HG03025 (cell line): Measurements from ENCODE around the gene CLK2.

Experiments
- ATAC-seq: cut with Tn5 transposase; IDR thresholded peaks from one replicate; pipeline ENCODE4 v1.9.1; 2021; ENCODE audit warnings: mild to moderate bottlenecking, moderate library complexity; ENCODE audit not compliant: unreplicated experiment, low FRiP score

CLK2 gene

GRCh38 chr1:155273343-155274245, at the start of gene CLK2:
Gene CLK2, minus strand, starts transcription at chr1:155273504. Its CDS starts 2,527 bp downstream, at chr1:155270977.
- ATAC-seq, result peak; percentile 59

GRCh38 chr1:155322571-155322952, 49.3 kb upstream of the CLK2 start:
- no peak for ATAC-seq

- ATAC-seq, result no peak
Measured at GRCh38 chr1:155321639-155322503, 48.6 kb upstream of the CLK2 start.

- no peak for ATAC-seq
Measured at GRCh38 chr1:155320661-155321617, 47.6 kb upstream of the CLK2 start, which contains the start of gene RUSC1. Gene RUSC1, plus strand, starts transcription at chr1:155320894. Its CDS starts 880 bp downstream, at chr1:155321774.

GRCh38 chr1:155320252-155320651, 46.9 kb upstream of the CLK2 start:
- ATAC-seq, result no peak

- ATAC-seq, result no peak
Measured at GRCh38 chr1:155319536-155319935, 46.2 kb upstream of the CLK2 start.

- ATAC-seq, result no peak
Measured at GRCh38 chr1:155318082-155318481, 44.8 kb upstream of the CLK2 start.

- ATAC-seq, result no peak
Measured at GRCh38 chr1:155316922-155317321, 43.6 kb upstream of the CLK2 start.

- no peak for ATAC-seq
Measured at GRCh38 chr1:155313261-155313660, 40.0 kb upstream of the CLK2 start.

- ATAC-seq, result no peak
Measured at GRCh38 chr1:155309423-155310021, 36.2 kb upstream of the CLK2 start.

GRCh38 chr1:155308493-155309422, 35.5 kb upstream of the CLK2 start, which contains the start of gene FDPS:
Gene FDPS, plus strand, starts transcription at chr1:155308866. Its CDS starts 924 bp downstream, at chr1:155309790.
- peak; percentile 84 for ATAC-seq

GRCh38 chr1:155307247-155307740, 34.0 kb upstream of the CLK2 start:
- no peak for ATAC-seq

- no peak for ATAC-seq
Measured at GRCh38 chr1:155305881-155306391, 32.6 kb upstream of the CLK2 start.

GRCh38 chr1:155304558-155305063, 31.3 kb upstream of the CLK2 start:
- no peak for ATAC-seq

- ATAC-seq, result no peak
Measured at GRCh38 chr1:155301342-155301841, 28.1 kb upstream of the CLK2 start, which contains the start of gene PKLR. Gene PKLR, minus strand, starts transcription at chr1:155301438. Its CDS starts 43 bp downstream, at chr1:155301395.

GRCh38 chr1:155300553-155301329, 27.4 kb upstream of the CLK2 start:
- no peak for ATAC-seq

GRCh38 chr1:155300024-155300423, 26.7 kb upstream of the CLK2 start:
- ATAC-seq, result no peak
